ENCODE results near the gene FBXO22.
"Not testable (repeated sequence)": the region's sequence is repeated elsewhere in the genome, so short reads cannot be mapped to it uniquely, and the experiment has no call there.

GRCh38 chr15:75866045-75866444 is 37.6 kb upstream of the FBXO22 start:
- TF ChIP-seq CTCF, POLR2A (IDR thresholded peaks at IDR 0.05): not testable (repeated sequence)

Measured in Peyer's patch (tissue), 4 donors.